ENCODE data around the gene UQCR10. TPM values are rescaled to one million over a fixed set of nuclear protein-coding genes. Genes with fewer than 3 reads are reported as not detected.
"Not testable (repeated sequence)": the region's sequence is repeated elsewhere in the genome, so short reads cannot be mapped to it uniquely, and the experiment has no call there.

UQCR10 gene
- total and polyA plus RNA-seq, 7 donors: 37.9 to 555 (median 84.5) TPM

- Histone ChIP-seq H3K36me3 (peaks cover 0 to 16% (median 6%) of the 10 kb centered on the region in 4 donors), H3K27me3 (no peaks in the 10 kb centered on the region), H3K9me3 (no peaks in the 10 kb centered on the region), H3K4me1 (no peaks in the 10 kb centered on the region), H3K27ac (no peak overlapping the region), H3K4me3 (no peak overlapping the region)
- 79 to 94% methylated on average over 16 of the region's 16 CpGs for WGBS, 2 donors
- DNase-seq: no peak
- intact Hi-C loops (cut with DNase I): no loop called here
- no peak for TF ChIP-seq POLR2A (IDR thresholded peaks at IDR 0.05)
- no peak for TF ChIP-seq POLR2AphosphoS5 (IDR thresholded peaks at IDR 0.05)
Measured at GRCh38 chr22:29753808-29754657, 13.1 kb upstream of the UQCR10 start.

GRCh38 chr22:29754658-29755395, 12.3 kb upstream of the UQCR10 start:
- WGBS, 2 donors: 89 to 90% methylated on average over 11 of the region's 11 CpGs
- DNase-seq; intact Hi-C loops (cut with DNase I): not testable (repeated sequence)

GRCh38 chr22:29755889-29756288, 11.3 kb upstream of the UQCR10 start:
- Histone ChIP-seq H3K4me1 (no peaks in the 10 kb centered on the region), H3K27ac (no peak overlapping the region), H3K36me3 (peaks cover 0 to 10% (median 4%) of the 10 kb centered on the region in 4 donors), H3K4me3 (no peak overlapping the region), H3K9me3 (no peaks in the 10 kb centered on the region), H3K27me3 (no peaks in the 10 kb centered on the region)
- intact Hi-C loops (cut with DNase I): no loop called here
- TF ChIP-seq POLR2AphosphoS5 (IDR thresholded peaks at IDR 0.05): no peak
- no peak for TF ChIP-seq CTCF (IDR thresholded peaks at IDR 0.05)
- no peak for TF ChIP-seq EP300 (IDR thresholded peaks at IDR 0.05)
- TF ChIP-seq POLR2A (IDR thresholded peaks at IDR 0.05): no peak
- WGBS, 2 donors: 77 to 90% methylated on average over 9 of the region's 9 CpGs
- DNase-seq: no peak

More at GRCh38 chr22:29754658-29755395, 12.3 kb upstream of the UQCR10 start:
- not testable (repeated sequence) for H3K27ac ChIP-seq, H3K4me3 ChIP-seq, H3K9me3 ChIP-seq, H3K27me3 ChIP-seq, H3K4me1 ChIP-seq
- peaks cover 0 to 15% (median 6%) of the 10 kb centered on the region in 4 donors for H3K36me3 ChIP-seq

GRCh38 chr22:29756341-29756740, 10.8 kb upstream of the UQCR10 start:
- WGBS, 2 donors: 64 to 91% methylated on average over 7 of the region's 7 CpGs
- intact Hi-C loops (cut with DNase I): no loop called here

GRCh38 chr22:29757096-29757495, 10.1 kb upstream of the UQCR10 start:
- TF ChIP-seq POLR2AphosphoS5 (IDR thresholded peaks at IDR 0.05) (no peak), CTCF (IDR thresholded peaks at IDR 0.05) (no peak), POLR2A (IDR thresholded peaks at IDR 0.05) (no peak), EP300 (IDR thresholded peaks at IDR 0.05) (no peak)
- Histone ChIP-seq H3K4me1 (no peaks in the 10 kb centered on the region), H3K27ac (no peak overlapping the region), H3K4me3 (no peak overlapping the region), H3K9me3 (no peaks in the 10 kb centered on the region), H3K36me3 (peaks cover 0 to 10% (median 4%) of the 10 kb centered on the region in 4 donors), H3K27me3 (no peaks in the 10 kb centered on the region)
- DNase-seq: no peak
- WGBS, 2 donors: 94 to 95% methylated on average over 3 of the region's 3 CpGs
- intact Hi-C loops (cut with DNase I): no loop called here

More at GRCh38 chr22:29756341-29756740, 10.8 kb upstream of the UQCR10 start:
- Histone ChIP-seq H3K4me3 (no peak overlapping the region), H3K27me3 (no peaks in the 10 kb centered on the region), H3K4me1 (no peaks in the 10 kb centered on the region), H3K27ac (no peak overlapping the region), H3K9me3 (no peaks in the 10 kb centered on the region), H3K36me3 (peaks cover 0 to 10% (median 4%) of the 10 kb centered on the region in 4 donors)
- no peak for DNase-seq
- TF ChIP-seq CTCF (IDR thresholded peaks at IDR 0.05) (no peak), EP300 (IDR thresholded peaks at IDR 0.05) (no peak), POLR2AphosphoS5 (IDR thresholded peaks at IDR 0.05) (no peak), POLR2A (IDR thresholded peaks at IDR 0.05) (no peak)

All from sigmoid colon (tissue), 7 donors.